Lower lobe of right lung (tissue), 1 donor: ENCODE measurements around the gene SLC38A1. TPM values are rescaled to one million over a fixed set of nuclear protein-coding genes. Genes with fewer than 3 reads are reported as not detected.

Experiments
- total RNA-seq: library from RNA; stranded (reverse); fragmentation: NEBNext Ultra II Directional; extraction: Animal tissue kit (Norgen Biotek cat#: 25700); gene quantifications from one replicate; pipeline ENCODE4 v1.2.1, GENCODE V29; 2021
- donor health status: DM: no; HTN: yes; CAD: no; lungs with severe emphysema.

Gene SLC38A1
- total RNA-seq, 1 donor from 2014 or later: 45.8 TPM

Other genes with a start within 250 kb of the SLC38A1 start
- 284 TPM for gene SLC38A2, start 103.7 kb upstream of the SLC38A1 start, total RNA-seq